HUES48 (cell line): ENCODE results near the gene OR5AU1.

Source experiments
- H3K27ac ChIP-seq: one replicate; pipeline ENCODE4 v1.7.0; 2013; ENCODE audit warnings: low read depth, low read length, inconsistent platforms
- H3K27me3 ChIP-seq: 2 replicates; pipeline ENCODE4 v1.6.1; 2013; ENCODE audit warnings: mild to moderate bottlenecking, low read length; ENCODE audit not compliant: control insufficient read depth, insufficient read depth
- H3K36me3 ChIP-seq: 2 replicates; pipeline ENCODE4 v1.6.1; 2013; ENCODE audit warnings: low read length; ENCODE audit not compliant: control insufficient read depth, insufficient read depth
- H3K4me1 ChIP-seq: 2 replicates; pipeline ENCODE4 v1.6.1; 2013; ENCODE audit warnings: mild to moderate bottlenecking, low read length; ENCODE audit not compliant: control insufficient read depth, insufficient read depth
- H3K4me3 ChIP-seq: 2 replicates; pipeline ENCODE4 v1.5.1; 2013; ENCODE audit warnings: mild to moderate bottlenecking, low read depth, low read length
- H3K9ac ChIP-seq: 2 replicates; pipeline ENCODE4 v1.6.1; 2013; ENCODE audit warnings: mild to moderate bottlenecking, low read depth, low read length, moderate library complexity
- H3K9me3 ChIP-seq: 2 replicates; pipeline ENCODE4 v1.6.1; 2013; ENCODE audit warnings: low read length; ENCODE audit not compliant: control insufficient read depth, insufficient read depth

Gene OR5AU1

GRCh38 chr14:21106176-21106497, 49.7 kb downstream of the OR5AU1 start:
- no peak overlapping the region for H3K9ac ChIP-seq

GRCh38 chr14:21105095-21105494, 50.8 kb downstream of the OR5AU1 start:
- 0 out of 2 replicates have a peak overlapping the region, but pooled peaks have one; percentile 80 for H3K4me3 ChIP-seq
- H3K27ac ChIP-seq, result peak overlapping the region; percentile 99
- H3K4me1 ChIP-seq, result peaks cover 41% of the 10 kb centered on the region
- no peaks in the 10 kb centered on the region for H3K27me3 ChIP-seq
- H3K36me3 ChIP-seq, result no peaks in the 10 kb centered on the region
- H3K9ac ChIP-seq, result no peak overlapping the region
- no peaks in the 10 kb centered on the region for H3K9me3 ChIP-seq

More at GRCh38 chr14:21106176-21106497, 49.7 kb downstream of the OR5AU1 start:
- H3K4me3 ChIP-seq, result no peak overlapping the region
- no peaks in the 10 kb centered on the region for H3K27me3 ChIP-seq
- no peak overlapping the region for H3K27ac ChIP-seq
- peaks cover 41% of the 10 kb centered on the region for H3K4me1 ChIP-seq
- H3K36me3 ChIP-seq, result no peaks in the 10 kb centered on the region
- no peaks in the 10 kb centered on the region for H3K9me3 ChIP-seq
